Inflammatory macrophage treated with lipopolysaccharide for 4 hours (primary cell): Measurements from ENCODE around the gene TPCN2.

Experiments used
- DNase-seq: peaks from one replicate; pipeline ENCODE4 v3.0.0-alpha.2; 2020

The TPCN2 gene

GRCh38 chr11:69100454-69101114 lies 51.9 kb downstream of the TPCN2 start:
- no peak for DNase-seq

- peak; percentile 60 for DNase-seq
These were observed 52.5 kb downstream of the TPCN2 start for GRCh38 chr11:69101115-69101791.

- no peak for DNase-seq
These were observed 53.3 kb downstream of the TPCN2 start for GRCh38 chr11:69101792-69102695.

- DNase-seq, result no peak
These were observed 54.2 kb downstream of the TPCN2 start for GRCh38 chr11:69102732-69103615.

GRCh38 chr11:69104212-69104855 lies 55.6 kb downstream of the TPCN2 start:
- no peak for DNase-seq

GRCh38 chr11:69104856-69105395 lies 56.2 kb downstream of the TPCN2 start:
- DNase-seq, result no peak

- DNase-seq, result no peak
These were observed 56.8 kb downstream of the TPCN2 start for GRCh38 chr11:69105461-69106030.

- no peak for DNase-seq
These were observed 57.5 kb downstream of the TPCN2 start for GRCh38 chr11:69106031-69106811.

GRCh38 chr11:69107413-69107812 lies 58.7 kb downstream of the TPCN2 start:
- DNase-seq, result no peak

- DNase-seq, result no peak
These were observed 59.3 kb downstream of the TPCN2 start for GRCh38 chr11:69108030-69108429.

GRCh38 chr11:69108559-69108958 lies 59.8 kb downstream of the TPCN2 start:
- no peak for DNase-seq

GRCh38 chr11:69109101-69109500 lies 60.4 kb downstream of the TPCN2 start:
- no peak for DNase-seq

GRCh38 chr11:69110451-69110850 lies 61.7 kb downstream of the TPCN2 start:
- no peak for DNase-seq

- no peak for DNase-seq
These were observed 63.2 kb downstream of the TPCN2 start for GRCh38 chr11:69111624-69112542.

GRCh38 chr11:69113226-69113625 lies 64.5 kb downstream of the TPCN2 start:
- no peak for DNase-seq

GRCh38 chr11:69113646-69114340 lies 65.1 kb downstream of the TPCN2 start:
- DNase-seq, result no peak

- DNase-seq, result no peak
These were observed 65.6 kb downstream of the TPCN2 start for GRCh38 chr11:69114362-69114761.

- no peak for DNase-seq
These were observed 66.2 kb downstream of the TPCN2 start for GRCh38 chr11:69114811-69115523.
